ENCODE data around the gene MYO7A. TPM values are rescaled to one million over a fixed set of nuclear protein-coding genes. Genes with fewer than 3 reads are reported as not detected.
A peak's percentile ranks its signal among the peaks of the same experiment; 100 is the strongest.

The MYO7A gene
- total RNA-seq, 1 donor from 2014 or later = 5.5 TPM

- TF ChIP-seq CTCF (IDR thresholded peaks at IDR 0.05) = no peak
- DNase-seq (peak; percentile 27), ATAC-seq (no peak)
- H3K4me1 ChIP-seq = peaks cover 8% of the 10 kb centered on the region
- intact Hi-C loops (cut with DNase I) = no loop called here
- H3K36me3 ChIP-seq = no peaks in the 10 kb centered on the region
- H3K27me3 ChIP-seq (ENCODE audit: low read depth) = no peaks in the 10 kb centered on the region
- H3K9me3 ChIP-seq = no peaks in the 10 kb centered on the region
- no peak overlapping the region for H3K4me3 ChIP-seq
- no peak overlapping the region for H3K27ac ChIP-seq
These were observed 40.3 kb upstream of the MYO7A start for GRCh38 chr11:77087723-77088225.

- H3K27me3 ChIP-seq (ENCODE audit: low read depth) = no peaks in the 10 kb centered on the region
- no peak for TF ChIP-seq CTCF (IDR thresholded peaks at IDR 0.05)
- intact Hi-C loops (cut with DNase I) = no loop called here
- peak; percentile 47 for DNase-seq
- H3K27ac ChIP-seq = no peak overlapping the region
- no peaks in the 10 kb centered on the region for H3K36me3 ChIP-seq
- ATAC-seq = no peak
- H3K9me3 ChIP-seq = no peaks in the 10 kb centered on the region
- peaks cover 1% of the 10 kb centered on the region for H3K4me1 ChIP-seq
- no peak overlapping the region for H3K4me3 ChIP-seq
These were observed 39.6 kb upstream of the MYO7A start for GRCh38 chr11:77088236-77089003.

- intact Hi-C loops (cut with DNase I) = no loop called here
These were observed 39.0 kb upstream of the MYO7A start for GRCh38 chr11:77089004-77089545.

GRCh38 chr11:77090046-77090372 lies 38.0 kb upstream of the MYO7A start:
- no peaks in the 10 kb centered on the region for H3K4me1 ChIP-seq
- no peak overlapping the region for H3K27ac ChIP-seq
- DNase-seq = peak; percentile 24

More at GRCh38 chr11:77089004-77089545, 39.0 kb upstream of the MYO7A start:
- Histone ChIP-seq H3K27me3 (ENCODE audit: low read depth) (no peaks in the 10 kb centered on the region), H3K4me1 (no peaks in the 10 kb centered on the region), H3K9me3 (no peaks in the 10 kb centered on the region), H3K36me3 (no peaks in the 10 kb centered on the region), H3K27ac (no peak overlapping the region), H3K4me3 (no peak overlapping the region)
- no peak for TF ChIP-seq CTCF (IDR thresholded peaks at IDR 0.05)
- ATAC-seq = no peak
- DNase-seq = peak; percentile 24

More at GRCh38 chr11:77090046-77090372, 38.0 kb upstream of the MYO7A start:
- TF ChIP-seq CTCF (IDR thresholded peaks at IDR 0.05) = no peak
- intact Hi-C loops (cut with DNase I) = no loop called here
- no peaks in the 10 kb centered on the region for H3K36me3 ChIP-seq
- ATAC-seq = no peak
- H3K4me3 ChIP-seq = no peak overlapping the region
- no peaks in the 10 kb centered on the region for H3K9me3 ChIP-seq
- H3K27me3 ChIP-seq (ENCODE audit: low read depth) = no peaks in the 10 kb centered on the region
